GM12872 (cell line): ENCODE results near the gene GTSF1L.

ENCODE experiments used
- TF ChIP-seq, protein P1 (sequence below): IDR thresholded peaks from 3 replicates; pipeline ENCODE4 v1.5.1; 2011; ENCODE audit warnings: low read depth, mild to moderate bottlenecking, low read length, moderate library complexity; ENCODE audit not compliant: insufficient read depth

GTSF1L gene

GRCh38 chr20:43728686-43729255 lies 2.0 kb upstream of the GTSF1L start:
- TF ChIP-seq, protein P1, sequence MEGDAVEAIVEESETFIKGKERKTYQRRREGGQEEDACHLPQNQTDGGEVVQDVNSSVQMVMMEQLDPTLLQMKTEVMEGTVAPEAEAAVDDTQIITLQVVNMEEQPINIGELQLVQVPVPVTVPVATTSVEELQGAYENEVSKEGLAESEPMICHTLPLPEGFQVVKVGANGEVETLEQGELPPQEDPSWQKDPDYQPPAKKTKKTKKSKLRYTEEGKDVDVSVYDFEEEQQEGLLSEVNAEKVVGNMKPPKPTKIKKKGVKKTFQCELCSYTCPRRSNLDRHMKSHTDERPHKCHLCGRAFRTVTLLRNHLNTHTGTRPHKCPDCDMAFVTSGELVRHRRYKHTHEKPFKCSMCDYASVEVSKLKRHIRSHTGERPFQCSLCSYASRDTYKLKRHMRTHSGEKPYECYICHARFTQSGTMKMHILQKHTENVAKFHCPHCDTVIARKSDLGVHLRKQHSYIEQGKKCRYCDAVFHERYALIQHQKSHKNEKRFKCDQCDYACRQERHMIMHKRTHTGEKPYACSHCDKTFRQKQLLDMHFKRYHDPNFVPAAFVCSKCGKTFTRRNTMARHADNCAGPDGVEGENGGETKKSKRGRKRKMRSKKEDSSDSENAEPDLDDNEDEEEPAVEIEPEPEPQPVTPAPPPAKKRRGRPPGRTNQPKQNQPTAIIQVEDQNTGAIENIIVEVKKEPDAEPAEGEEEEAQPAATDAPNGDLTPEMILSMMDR = no peak

GRCh38 chr20:43727980-43728590 lies 1.3 kb upstream of the GTSF1L start:
- TF ChIP-seq, protein P1 = no peak

- TF ChIP-seq, protein P1 = no peak
These were observed 469 bp downstream of the GTSF1L start for GRCh38 chr20:43726333-43726732.

DNA sequence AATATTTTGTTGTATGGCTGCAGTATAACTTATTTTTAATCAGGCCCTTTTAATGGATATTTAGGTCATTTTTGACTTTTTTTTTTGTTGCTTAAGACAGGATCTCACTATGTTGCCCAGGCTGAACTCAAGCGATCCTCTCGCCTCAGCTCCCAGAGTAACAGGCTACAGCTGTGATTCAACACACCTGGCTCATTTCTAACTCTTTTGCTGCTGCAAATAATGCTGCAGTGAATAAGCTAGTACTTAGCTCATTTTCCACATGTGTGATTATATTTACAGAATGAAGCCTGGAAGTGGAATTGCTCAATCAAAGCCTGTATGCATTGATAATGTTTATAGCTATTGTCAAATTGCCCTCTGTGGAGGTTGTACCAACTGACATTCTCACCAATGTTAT lies 1.1 kb downstream of the GTSF1L start:
- TF ChIP-seq, protein P1 = no peak

DNA sequence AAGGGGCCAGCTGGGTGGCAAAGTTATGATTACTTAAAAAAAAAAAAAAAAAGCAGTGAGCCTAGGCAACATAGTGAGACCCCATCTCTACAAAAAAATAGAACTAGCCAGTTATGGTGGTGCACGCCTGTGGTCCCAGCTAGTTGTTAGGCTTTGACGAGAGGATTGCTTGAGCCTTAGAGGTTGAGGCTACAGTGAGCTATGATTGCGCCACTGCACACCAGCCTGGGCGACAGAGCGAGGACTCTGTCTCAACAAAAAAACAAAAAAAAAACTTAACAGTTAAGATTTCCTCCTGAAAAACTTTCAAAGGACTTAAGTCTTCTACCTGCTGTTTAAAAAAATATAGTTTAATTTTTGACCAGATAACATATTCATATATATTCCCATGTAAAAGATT lies 2.4 kb downstream of the GTSF1L start:
- TF ChIP-seq, protein P1 = no peak

- TF ChIP-seq, protein P1 = no peak
These were observed 3.1 kb downstream of the GTSF1L start for GRCh38 chr20:43723735-43724134.

GRCh38 chr20:43723186-43723585 lies 3.6 kb downstream of the GTSF1L start:
- TF ChIP-seq, protein P1 = no peak
